ENCODE results near the gene SLC44A3. TPM values are rescaled to one million over a fixed set of nuclear protein-coding genes. Genes with fewer than 3 reads are reported as not detected.

SLC44A3 gene
- total and polyA plus RNA-seq, 4 donors = 9.3 to 31.8 (median 11.6) TPM

GRCh38 chr1:94796266-94796665 is 23.9 kb upstream of the SLC44A3 start:
- Histone ChIP-seq H3K9ac (ENCODE audit: insufficient read depth in 1 of 2, low read length in 2 of 2) (no peak overlapping the region), H3K4me3 (no peak overlapping the region), H3K9me3 (ENCODE audit: control insufficient read depth in 4 of 4, insufficient read depth in 3 of 4, low read length in 3 of 4) (no peaks in the 10 kb centered on the region), H3K27me3 (ENCODE audit: control insufficient read depth in 3 of 3, insufficient read depth in 3 of 3, low read length in 2 of 3) (no peaks in the 10 kb centered on the region), H3K4me1 (ENCODE audit: control insufficient read depth in 5 of 5, insufficient read depth in 5 of 5, low read length in 5 of 5) (peaks cover 2 to 11% (median 6%) of the 10 kb centered on the region in 5 donors), H3K27ac (ENCODE audit: low read depth in 1 of 2, low read length in 1 of 2) (no peak overlapping the region), H3K36me3 (ENCODE audit: control insufficient read depth in 4 of 4, insufficient read depth in 4 of 4, low read length in 4 of 4) (no peaks in the 10 kb centered on the region)
- DNase-seq (no peak), ATAC-seq (ENCODE audit: insufficient read depth, low FRiP score) (no peak)
- TF ChIP-seq CTCF (IDR thresholded peaks at IDR 0.05; ENCODE audit: control extremely low read depth, extremely low read depth) = no peak
- WGBS, 2 donors = 91 to 97% methylated on average over 2 of the region's 2 CpGs

DNA sequence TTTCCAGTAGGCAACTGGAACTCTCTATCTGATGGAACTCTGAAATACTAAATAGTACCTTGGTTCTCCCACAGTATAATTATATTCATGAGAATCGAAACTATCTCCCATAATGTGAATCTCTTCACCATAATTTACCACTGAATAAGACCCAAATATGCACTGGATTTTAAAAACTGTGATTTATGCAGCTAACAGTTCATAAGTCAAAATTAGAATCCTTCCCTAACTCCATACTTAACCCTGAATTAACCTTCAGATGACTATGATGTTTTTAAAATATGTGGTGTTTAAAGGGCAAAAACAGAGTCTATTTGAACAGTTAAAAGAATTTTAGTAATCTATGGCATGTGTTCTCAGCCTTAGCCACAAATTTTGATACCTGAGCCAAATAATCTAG is 22.9 kb upstream of the SLC44A3 start:
- Histone ChIP-seq H3K27me3 (ENCODE audit: control insufficient read depth in 3 of 3, insufficient read depth in 3 of 3, low read length in 2 of 3) (no peaks in the 10 kb centered on the region), H3K36me3 (ENCODE audit: control insufficient read depth in 4 of 4, insufficient read depth in 4 of 4, low read length in 4 of 4) (no peaks in the 10 kb centered on the region), H3K4me3 (no peak overlapping the region), H3K9me3 (ENCODE audit: control insufficient read depth in 4 of 4, insufficient read depth in 3 of 4, low read length in 3 of 4) (no peaks in the 10 kb centered on the region), H3K9ac (ENCODE audit: insufficient read depth in 1 of 2, low read length in 2 of 2) (no peak overlapping the region), H3K4me1 (ENCODE audit: control insufficient read depth in 5 of 5, insufficient read depth in 5 of 5, low read length in 5 of 5) (peaks cover 4 to 20% (median 6%) of the 10 kb centered on the region in 5 donors), H3K27ac (ENCODE audit: low read depth in 1 of 2, low read length in 1 of 2) (no peak overlapping the region)
- WGBS, 2 donors = 73 to 86% methylated on average over 1 of the region's 1 CpG
- ATAC-seq (ENCODE audit: insufficient read depth, low FRiP score) (no peak), DNase-seq (no peak)
- TF ChIP-seq CTCF (IDR thresholded peaks at IDR 0.05; ENCODE audit: control extremely low read depth, extremely low read depth) = no peak

- peak; percentile 16 for ATAC-seq (ENCODE audit: insufficient read depth, low FRiP score)
- H3K27me3 ChIP-seq (ENCODE audit: control insufficient read depth in 3 of 3, insufficient read depth in 3 of 3, low read length in 2 of 3) = no peaks in the 10 kb centered on the region
- H3K9me3 ChIP-seq (ENCODE audit: control insufficient read depth in 4 of 4, insufficient read depth in 3 of 4, low read length in 3 of 4) = no peaks in the 10 kb centered on the region
- no peak overlapping the region for H3K27ac ChIP-seq (ENCODE audit: low read depth in 1 of 2, low read length in 1 of 2)
- peak in 2 of 3 donors; percentile 34 to 57 for DNase-seq
- H3K9ac ChIP-seq (ENCODE audit: insufficient read depth in 1 of 2, low read length in 2 of 2) = no peak overlapping the region
- 66 to 71% methylated on average over 3 of the region's 3 CpGs for WGBS, 2 donors
- H3K4me1 ChIP-seq (ENCODE audit: control insufficient read depth in 5 of 5, insufficient read depth in 5 of 5, low read length in 5 of 5) = peaks cover 4 to 24% (median 6%) of the 10 kb centered on the region in 5 donors
- no peak for TF ChIP-seq CTCF (IDR thresholded peaks at IDR 0.05; ENCODE audit: control extremely low read depth, extremely low read depth)
- H3K36me3 ChIP-seq (ENCODE audit: control insufficient read depth in 4 of 4, insufficient read depth in 4 of 4, low read length in 4 of 4) = no peaks in the 10 kb centered on the region
- no peak overlapping the region for H3K4me3 ChIP-seq
These were observed 22.1 kb upstream of the SLC44A3 start for GRCh38 chr1:94798054-94798453.

DNA sequence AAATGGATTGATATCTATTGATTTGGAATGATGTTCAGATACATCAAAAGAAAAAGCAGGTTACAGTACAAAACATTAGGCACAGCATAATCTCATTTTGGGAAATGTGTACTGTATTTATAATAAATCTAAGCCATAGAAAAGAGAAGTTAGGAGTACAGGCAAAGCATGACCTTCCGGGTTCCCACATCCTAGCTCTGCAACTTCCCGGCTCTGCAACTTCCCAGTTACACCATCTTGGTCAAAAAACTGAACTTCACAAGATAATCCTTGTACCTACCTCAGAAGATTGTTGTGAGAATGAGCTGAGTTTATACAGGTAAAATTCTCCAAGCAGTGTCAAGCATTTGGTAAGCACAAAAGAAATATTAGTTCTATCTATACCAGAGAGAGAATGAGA is 21.7 kb upstream of the SLC44A3 start:
- Histone ChIP-seq H3K36me3 (ENCODE audit: control insufficient read depth in 4 of 4, insufficient read depth in 4 of 4, low read length in 4 of 4) (no peaks in the 10 kb centered on the region), H3K27ac (ENCODE audit: low read depth in 1 of 2, low read length in 1 of 2) (no peak overlapping the region), H3K9me3 (ENCODE audit: control insufficient read depth in 4 of 4, insufficient read depth in 3 of 4, low read length in 3 of 4) (no peaks in the 10 kb centered on the region), H3K27me3 (ENCODE audit: control insufficient read depth in 3 of 3, insufficient read depth in 3 of 3, low read length in 2 of 3) (no peaks in the 10 kb centered on the region), H3K4me1 (ENCODE audit: control insufficient read depth in 5 of 5, insufficient read depth in 5 of 5, low read length in 5 of 5) (peaks cover 4 to 24% (median 6%) of the 10 kb centered on the region in 5 donors), H3K9ac (ENCODE audit: insufficient read depth in 1 of 2, low read length in 2 of 2) (no peak overlapping the region), H3K4me3 (no peak overlapping the region)
- TF ChIP-seq CTCF (IDR thresholded peaks at IDR 0.05; ENCODE audit: control extremely low read depth, extremely low read depth) = no peak
- no peak for DNase-seq
- WGBS, 2 donors = 21 to 54% methylated on average over 2 of the region's 2 CpGs
- no peak for ATAC-seq (ENCODE audit: insufficient read depth, low FRiP score)
